Embryonic facial prominence (tissue), 1 donor: ENCODE results near the gene KLHL29.

Source experiments
- DNase-seq: peaks from one replicate; pipeline ENCODE4 v3.0.0-alpha.2; 2016; ENCODE audit errors: extremely low spot score

KLHL29 gene

DNA sequence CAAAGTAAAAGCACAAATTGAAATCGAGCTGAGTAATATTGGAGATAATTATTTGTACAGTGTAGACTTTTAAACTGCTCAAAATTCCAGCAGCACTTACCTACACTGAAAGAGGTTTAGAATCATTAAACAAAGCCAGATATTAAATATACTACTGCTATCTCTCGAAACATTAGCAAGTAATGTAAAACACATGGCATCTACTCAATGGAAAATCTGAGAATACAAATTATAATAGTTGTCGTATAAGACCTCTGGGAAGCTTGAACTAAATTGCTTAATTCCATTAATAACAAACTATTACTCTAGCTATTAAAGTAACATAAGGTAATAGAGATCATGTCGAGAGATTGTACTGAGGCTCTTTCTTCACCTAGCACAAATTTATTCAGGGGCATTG lies 108.9 kb downstream of the KLHL29 start:
- no peak for DNase-seq

DNA sequence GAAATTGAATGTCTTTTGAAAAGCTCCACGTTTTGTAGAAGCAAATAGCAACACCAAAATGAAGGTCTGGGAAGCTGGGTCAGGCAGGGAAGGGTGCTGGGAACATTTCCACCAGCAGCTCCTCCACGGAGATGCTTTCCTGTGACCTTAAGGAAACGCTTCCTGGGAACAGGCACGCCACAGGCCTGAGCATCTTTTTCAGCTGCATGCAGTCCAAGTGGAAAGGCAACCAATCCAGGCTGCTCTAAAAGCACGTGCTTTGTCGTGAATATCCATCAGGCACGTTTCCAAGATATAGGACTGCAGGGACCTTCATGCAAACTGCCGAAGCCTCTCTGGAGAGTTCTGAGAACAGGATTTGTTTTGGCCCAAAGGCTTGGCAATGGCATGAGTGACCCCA lies 109.3 kb downstream of the KLHL29 start:
- no peak for DNase-seq

DNA sequence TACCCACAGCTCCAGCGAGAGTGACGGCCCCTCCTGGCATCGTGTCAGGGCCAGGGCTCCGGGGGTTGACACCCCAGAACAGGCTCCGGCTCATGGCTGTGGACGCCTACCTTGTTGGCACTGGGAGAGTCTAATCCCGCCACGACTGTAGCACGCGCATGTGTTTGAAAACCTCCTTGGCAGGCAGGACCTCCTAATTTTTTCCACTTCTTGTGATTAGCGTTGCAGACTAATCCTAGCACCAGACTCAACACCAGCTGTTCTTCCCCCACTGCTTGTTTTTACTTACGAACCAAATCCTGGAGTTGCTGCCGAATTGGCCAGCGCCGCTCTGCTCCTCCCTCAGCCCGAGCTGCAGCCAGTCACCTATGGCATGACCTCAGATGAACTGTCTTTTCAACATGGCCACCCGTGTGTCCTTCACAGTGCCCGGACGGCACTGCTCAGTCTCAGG lies 110.7 kb downstream of the KLHL29 start:
- DNase-seq = no peak

DNA sequence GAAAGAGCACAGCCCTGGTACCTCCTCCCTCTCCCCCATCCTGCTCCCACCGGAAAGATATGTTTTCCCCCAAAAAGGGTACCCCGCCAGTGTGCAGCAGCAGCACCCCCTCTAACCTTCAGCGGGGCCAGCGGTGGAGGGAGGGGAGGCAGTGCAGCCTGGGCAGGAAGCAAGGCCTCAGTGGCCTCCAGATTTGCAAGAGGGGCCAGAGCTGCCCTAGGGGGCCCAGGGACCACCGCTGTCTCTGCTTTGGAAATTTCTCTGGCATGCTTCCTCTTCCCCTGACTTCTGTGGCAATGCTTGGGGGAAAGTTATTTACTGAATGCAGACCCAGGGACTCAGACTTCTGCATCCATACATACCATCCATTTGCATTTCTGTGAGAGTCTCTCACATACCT lies 111.5 kb downstream of the KLHL29 start:
- no peak for DNase-seq

DNA sequence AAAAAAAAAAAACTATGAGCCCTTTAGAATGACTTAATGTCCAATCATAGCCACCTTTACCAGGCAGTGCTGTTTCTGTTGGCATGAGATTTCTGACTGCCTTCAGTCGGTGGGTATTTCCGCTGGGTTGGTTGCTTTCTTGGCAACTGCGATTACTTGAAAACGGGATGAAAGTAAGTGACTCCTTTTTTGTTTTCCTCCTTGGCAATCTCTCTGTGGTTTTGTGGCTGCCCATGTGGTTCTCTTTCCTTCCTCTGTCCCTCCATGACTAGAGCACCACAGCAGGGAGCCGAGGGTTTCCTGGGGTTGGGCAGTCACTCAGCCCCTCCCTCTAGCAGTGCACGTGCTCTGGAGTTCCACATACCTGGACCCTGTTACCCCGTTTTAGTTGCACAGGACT lies 112.1 kb downstream of the KLHL29 start:
- DNase-seq = peak; percentile 18

DNA sequence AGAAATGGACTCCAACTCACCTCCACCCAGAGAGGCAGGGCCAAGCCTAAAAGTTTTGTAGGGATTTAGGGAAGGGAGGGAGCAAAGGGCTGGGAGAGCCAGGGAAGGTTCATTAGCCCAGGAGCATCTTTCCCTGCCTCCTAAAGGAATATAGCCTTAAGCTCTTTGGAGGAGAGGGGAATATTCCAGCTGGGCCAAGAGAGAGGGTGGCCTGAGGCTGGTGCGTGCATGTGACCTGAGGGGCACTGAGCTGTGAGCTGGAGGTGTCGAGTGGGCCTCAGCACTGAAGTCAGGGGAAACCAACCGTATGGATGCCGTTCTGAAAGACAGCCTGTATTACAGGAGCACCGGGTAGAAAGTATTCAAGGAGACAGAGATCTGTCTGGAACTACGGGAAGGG lies 112.6 kb downstream of the KLHL29 start:
- DNase-seq = no peak

DNA sequence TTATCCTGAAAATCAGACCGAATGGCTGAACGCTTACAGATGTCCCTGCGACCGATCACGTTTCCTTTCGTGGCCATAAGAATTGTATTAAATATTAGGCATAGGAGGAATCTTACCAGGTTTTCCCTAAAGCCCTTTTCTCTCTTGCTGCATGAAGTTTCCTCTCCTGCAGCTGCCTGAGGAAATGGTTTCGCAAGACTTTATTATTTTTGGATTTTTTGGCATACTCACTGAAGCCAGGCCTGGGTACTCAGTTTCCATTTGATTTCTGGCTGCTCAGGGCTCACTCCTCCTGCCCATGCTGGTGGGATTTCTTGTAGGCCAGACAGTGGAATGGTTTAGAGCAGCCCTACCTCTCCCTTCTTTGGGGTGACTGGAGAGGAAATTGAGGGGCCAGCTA lies 114.0 kb downstream of the KLHL29 start:
- DNase-seq = no peak

DNA sequence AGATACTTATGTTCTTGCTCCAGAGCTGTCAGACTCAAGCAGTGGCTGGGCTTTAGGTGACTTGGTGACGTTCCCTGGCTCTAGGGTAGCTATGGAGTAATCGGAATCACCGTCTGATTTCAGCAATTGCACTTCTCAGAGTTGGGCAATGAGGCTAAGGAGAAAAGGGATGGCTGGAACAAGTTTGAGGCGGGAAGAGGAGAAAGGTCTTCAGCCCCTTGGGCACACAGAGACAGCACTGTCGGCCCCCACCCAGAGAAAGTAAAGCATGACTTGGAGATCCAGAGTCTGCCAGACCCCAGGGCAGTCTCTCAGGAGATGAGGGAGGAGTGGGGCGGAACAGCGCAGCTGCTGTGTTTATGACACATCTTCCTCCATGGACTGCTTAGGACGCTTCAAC lies 114.5 kb downstream of the KLHL29 start:
- no peak for DNase-seq

DNA sequence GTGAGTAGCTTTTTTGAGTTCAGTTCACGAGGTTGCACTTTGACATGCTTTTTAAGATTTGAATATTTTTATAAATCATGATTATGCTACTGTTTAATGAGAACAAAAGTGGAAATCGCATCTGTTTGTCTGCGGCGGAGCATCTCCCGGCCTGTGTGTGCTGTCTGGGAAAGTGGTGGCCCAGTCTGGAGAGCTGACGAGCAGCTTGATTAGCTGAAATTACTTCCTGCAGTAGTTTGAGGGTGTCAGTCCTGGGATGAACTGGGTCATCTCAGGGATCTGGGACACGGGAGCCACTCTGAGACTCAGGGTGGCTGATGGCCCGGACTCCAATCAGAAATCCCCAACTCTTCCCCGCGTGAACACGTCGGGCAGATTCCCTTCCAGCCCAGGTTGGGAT lies 115.9 kb downstream of the KLHL29 start:
- no peak for DNase-seq

DNA sequence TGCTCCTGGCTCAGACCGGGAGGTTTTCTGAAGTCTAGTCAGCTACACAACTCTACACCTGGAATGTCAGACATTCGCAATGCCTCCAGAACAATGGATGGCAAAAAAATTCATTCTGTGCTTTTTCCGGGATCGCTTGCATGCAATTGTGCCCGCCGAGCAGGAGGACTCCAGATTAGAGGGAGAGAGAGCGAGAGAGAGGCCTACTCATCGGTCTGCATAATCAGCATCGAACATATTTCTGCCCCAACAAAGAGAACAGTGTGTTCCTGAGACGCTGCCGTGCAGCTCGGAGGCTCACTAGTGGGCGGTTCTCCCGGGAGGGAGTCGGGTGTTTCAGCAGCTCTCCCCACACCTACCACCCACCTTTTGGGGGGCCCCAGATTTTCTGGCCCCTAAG lies 117.1 kb downstream of the KLHL29 start:
- DNase-seq = no peak

DNA sequence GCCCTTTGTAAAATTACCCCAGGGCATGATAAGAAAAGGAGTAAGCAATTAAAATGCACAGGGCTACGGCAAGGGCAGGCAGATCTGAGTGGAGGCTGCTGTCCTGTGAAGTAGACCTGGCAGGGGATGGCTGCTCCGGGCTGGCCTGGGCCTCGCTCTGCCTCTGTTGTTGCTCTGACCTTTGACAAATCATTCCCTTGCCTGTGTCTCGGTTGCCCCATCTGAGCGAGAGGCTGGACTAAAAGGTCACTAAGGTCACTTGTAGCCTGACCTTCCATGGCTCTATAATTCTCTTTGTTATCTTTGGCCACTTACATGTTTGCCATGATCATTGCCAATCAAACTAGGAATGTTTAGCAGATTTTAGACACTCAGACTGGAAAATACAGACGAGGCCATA lies 118.1 kb downstream of the KLHL29 start:
- DNase-seq = no peak

DNA sequence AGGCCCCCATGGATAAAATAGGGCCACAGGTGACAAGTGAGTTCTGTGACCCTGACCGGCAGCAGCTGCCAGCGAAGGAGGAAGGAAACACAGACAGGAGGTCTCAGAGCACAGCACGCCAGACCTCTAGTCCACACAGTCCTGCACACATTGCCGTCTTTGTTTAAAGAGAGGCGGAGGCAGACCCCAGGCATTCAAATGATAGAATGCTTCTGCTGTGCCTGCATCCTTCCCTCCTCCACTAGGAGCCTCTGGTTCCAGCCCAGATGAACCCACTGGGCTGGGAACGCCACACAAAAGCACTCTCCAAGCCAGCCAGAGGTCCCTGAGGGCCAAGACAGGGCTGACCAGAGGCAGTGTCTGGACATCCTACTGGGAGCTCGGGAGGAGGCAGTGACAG lies 118.7 kb downstream of the KLHL29 start:
- no peak for DNase-seq

DNA sequence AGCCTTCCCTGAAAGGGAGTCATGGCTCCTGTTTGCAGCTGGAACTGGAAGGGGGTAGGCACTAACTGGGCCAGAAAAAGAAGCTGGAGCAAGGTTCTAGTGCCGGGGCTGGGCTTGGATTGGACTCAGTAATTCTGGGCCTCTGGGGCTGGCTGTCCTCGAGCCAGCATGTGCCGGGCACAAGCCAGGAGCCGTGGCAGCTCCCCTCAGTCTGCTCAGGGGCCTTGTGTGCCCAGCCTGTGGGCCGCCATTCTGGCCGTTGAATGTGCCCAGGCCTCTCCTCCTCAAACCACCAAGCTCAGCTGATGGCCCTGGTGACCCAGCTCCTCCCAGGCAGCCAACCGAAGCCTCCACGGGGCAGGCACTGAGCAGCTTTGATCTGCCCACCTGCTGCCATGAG lies 119.6 kb downstream of the KLHL29 start:
- no peak for DNase-seq

DNA sequence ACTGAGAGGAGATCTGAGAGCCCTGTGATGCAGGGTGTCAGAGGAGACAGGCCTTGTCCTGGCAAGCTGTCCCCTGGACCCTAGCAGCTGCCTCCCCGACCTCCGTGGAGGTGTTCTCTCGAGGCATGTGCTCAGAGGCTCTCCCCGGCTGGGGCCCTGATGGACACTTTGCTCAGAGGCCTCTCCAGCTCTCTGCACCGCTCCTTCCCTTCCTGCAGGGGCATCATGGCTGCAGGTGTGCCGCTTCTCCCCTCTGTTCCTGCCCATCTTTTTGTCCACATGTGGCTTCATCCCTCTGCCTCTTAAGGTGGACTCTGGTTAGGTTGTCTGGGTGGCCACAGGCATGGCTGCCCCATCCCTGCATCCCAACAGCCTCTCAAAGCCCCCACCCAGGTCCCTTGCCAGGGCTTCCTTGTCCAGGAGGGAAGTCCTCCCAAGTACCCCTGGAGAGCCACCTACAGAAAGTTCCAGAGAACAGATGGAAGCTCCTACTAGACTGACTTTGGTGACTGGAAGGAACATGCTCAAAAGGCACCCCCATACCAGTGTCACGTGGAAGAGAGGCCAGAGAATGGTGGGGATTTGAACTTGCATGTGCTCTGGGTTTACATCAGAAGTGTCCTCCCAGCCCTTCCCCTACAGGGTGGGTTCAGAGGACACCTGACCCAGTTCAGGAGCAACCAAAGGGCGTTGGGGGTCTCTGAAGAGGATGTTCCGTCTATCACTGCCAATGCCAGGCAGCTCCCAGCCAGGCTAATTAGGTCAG lies 120.4 kb downstream of the KLHL29 start:
- DNase-seq = no peak

DNA sequence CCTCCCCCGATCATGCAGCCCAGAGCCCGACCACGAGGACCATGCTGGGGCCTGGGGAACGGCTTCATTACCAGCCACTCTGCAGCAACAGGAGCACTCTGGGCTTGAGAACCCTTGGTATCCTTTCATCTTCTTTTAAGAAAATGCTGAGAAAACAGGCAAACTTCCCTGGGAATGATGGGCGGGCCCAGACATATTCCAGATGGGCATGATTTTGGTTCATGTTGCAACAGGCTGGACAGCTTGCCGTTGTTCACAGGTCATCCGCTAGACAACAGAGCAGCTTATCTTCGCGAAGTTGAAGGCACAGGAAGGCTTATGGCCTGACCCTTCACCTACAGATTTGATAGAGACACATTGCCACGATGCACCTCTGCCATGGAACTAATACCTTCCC lies 121.0 kb downstream of the KLHL29 start:
- DNase-seq = no peak

DNA sequence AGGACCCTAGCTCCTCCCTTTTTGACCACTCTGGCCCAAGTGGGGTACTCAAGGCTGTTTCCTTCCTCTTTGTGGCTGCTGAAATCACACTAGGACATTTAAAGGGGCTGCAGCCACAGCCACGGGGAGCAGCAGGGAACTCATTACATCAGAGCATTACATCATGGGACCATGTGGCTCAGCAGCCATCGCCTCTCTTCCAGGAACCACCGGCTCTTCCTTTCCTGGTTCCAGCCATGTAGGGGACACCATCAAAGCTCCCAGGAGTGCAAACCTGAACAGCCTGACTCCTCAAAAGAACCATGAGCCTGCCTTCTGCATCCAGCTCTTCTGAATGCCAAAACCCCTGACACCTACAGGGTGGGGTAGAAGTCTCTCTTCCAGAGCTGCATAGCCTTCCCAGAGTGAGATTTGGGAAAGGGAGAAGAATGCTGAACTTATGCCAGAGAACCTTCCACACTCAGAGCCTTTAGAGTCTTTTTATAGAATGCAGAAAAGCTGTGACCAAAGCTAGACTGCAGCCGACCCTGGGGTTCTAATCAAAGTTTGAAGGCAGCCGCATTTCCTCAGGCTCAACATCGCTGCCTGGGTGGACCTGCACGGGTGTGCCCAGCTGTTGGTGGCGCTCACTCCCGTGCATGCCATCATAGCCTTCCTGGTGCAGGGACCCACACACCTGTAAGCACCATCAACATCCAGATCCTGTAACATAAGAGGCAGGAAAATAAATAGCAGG lies 121.7 kb downstream of the KLHL29 start:
- DNase-seq = no peak

DNA sequence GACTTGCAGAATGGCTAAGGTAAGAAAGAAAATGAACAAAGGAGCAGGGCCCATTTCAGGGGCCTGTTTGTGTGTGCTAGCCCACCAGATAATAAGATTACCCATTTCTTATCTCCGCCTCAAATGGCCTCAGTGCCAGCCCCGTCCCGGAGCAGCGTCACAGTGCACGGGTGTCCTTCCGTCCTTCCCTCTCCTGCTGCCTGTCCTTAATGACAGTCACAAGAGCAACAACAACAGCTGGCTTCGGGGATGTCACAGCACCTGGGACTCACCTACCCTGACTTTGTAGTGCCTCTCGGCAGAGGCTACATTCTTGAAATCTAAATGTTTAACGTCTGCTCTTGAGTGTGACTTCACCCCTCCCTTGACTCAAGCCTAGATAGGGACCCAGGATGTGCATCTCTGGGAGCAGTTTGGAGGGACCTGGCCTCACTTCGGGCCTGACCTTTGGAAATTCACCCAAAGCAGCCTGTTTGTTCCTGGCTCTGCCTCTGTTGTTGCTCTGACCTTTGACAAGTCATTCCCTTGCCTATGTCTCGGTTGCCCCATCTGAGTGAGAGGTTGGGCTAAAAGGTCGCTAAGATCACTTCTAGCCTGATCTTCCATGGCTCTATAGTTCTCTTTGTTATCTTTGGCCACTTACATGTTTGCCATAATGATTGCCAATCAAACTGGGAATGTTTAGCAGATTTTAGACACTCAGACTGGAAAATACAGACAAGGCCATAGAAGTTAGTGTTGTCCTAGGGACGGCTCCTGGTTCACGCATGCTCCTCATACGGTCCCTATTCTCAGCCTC lies 122.5 kb downstream of the KLHL29 start:
- DNase-seq = no peak

DNA sequence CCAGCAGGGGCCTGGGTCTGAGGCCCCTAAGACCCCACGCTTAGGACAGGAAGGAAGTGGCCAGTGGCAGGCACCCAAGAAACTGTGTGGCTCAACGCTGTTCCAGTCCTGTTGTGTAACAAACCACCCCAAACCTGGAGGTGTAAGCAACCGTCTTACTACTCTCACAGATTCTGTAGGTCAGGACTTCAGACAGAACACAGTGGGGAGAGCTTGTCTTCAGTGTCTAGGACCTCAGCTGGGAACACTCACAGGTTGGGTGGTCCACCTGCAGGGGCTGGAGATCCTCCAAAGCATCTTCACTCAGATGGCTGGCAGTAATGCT lies 123.0 kb downstream of the KLHL29 start:
- DNase-seq = no peak

DNA sequence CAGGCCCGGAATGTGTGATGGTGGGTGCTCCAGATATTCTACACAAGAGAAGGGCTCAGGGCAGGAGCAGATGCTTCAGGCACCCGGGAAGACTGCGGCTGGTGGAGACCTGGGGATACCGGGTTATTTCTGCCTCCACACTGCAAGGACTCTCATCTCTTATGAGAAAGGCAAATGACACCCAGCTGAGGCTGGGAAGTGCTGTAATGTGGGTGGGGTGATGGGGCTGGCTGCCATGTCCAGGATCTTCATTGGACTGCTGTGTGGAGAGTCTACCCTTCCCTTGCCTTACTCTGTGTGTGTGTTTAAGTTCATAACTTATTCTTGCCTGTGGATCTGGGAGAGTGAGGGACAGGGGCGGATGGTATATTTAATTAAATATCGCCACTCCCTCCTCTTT lies 124.1 kb downstream of the KLHL29 start:
- no peak for DNase-seq

DNA sequence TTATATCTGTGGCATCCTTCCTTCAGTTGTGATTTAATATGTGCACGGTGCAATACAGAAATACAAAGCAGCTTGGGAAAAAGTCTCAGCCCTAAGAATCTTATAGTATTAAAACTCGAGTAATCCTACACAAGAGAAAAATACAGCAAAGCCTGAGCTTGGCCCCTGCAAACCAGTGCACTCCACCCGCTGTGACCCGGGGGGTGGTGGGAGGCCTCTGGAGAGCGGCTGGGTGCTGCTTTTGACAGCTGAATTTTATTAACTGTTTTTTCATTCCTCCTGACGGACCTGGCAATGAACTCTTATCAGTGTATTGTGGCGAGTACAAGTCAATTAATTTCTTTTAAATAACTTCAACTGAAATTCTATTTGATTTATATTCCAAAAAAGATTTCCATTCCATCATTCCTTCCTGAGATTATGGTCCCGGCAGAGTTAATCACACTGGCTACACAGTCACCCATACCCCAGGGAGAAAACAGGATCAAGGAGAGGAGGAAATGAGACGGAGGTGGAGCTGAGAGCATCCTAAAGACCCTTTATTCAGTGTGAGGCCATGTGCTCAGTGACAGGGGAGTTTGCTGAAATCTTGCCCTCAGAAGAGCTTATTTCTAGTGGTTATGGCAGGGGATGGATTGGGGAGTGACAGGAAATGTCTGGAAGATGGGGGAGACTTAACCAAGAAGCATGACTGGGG lies 124.8 kb downstream of the KLHL29 start:
- no peak for DNase-seq

DNA sequence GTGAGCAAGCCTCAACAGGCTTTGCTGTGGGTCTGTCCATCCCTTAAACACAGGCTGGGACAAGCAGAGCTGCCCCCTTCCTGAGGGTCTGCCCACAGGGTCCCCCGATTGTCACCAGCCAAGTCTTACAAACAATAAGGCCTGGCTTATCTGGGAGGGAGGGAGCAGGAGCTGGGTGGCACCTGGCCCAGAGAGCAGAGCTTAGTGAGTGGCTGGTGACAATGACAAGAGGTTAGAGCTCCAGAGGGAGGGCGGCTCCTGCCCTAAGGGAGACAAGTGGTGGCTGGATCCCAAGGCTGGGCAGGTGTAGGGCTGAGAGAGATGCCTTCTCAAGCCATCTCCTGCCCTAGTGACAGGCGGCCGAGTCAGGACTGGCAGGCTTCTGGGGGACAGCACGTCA lies 125.5 kb downstream of the KLHL29 start:
- DNase-seq = no peak

DNA sequence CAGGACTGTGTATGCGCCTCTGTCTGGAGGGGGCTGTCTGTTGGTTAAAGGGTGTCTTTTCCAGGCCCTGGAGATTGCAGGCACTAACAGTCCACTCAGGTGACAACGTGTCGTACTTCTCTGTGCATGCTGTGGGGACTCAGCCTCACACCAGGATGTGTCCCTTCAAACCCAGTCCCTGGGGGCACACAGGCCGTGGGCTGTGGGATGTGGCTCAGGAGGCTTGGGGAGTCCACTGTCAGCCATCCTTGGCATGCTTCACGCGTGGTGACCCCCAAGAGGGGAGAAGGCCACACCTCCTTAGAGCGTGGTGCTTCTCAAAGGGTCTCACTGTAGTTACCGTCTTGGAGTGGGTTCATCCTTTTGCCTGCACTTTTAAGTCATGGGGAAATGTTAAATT lies 127.8 kb downstream of the KLHL29 start:
- DNase-seq = no peak
